ENCODE measurements around the gene CFAP74.

CFAP74 gene

DNA sequence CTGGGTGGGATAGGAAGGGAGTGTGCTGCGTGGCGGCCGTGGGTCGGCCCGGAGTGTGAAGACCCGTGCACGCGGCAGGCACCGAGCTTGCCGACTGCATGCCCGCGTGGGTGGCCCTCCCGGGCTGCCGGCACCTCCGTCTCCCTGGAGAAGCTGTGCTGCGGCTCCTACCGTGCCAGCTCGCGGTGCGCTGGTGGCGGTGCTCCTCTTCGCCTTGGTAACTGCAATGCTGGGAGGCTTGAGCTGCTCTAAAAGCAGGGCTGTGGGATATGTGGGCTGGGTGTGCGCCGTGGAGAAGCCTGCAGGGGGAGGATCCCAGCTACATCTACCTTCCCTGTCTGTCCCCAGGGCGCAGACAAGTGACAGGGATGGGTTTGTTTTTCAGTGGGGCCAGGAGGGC lies 18.0 kb upstream of the CFAP74 start:
- no peak for DNase-seq (ENCODE audit: low read depth in 2 of 2)

DNA sequence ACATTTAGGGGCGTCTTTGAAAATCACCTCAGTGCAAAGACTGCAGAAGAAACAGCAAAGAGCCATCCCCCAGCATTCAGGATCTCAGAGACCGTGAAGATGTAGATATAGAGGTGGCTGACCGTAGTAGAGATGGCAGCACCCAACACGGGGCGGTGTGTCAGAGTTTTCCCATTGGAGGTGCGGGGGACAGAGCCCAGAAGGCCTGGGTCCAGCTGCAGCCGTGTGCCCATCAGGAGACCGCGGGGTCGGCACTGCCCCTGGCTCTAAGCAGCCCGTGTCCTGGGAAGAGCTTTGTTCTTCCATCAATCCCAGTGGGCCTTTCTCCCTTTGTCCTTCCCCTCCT lies 16.7 kb upstream of the CFAP74 start:
- no peak for DNase-seq (ENCODE audit: low read depth in 2 of 2)

GRCh38 chr1:2019571-2020309 lies 16.2 kb upstream of the CFAP74 start:
- no peak for DNase-seq (ENCODE audit: low read depth in 2 of 2)

DNA sequence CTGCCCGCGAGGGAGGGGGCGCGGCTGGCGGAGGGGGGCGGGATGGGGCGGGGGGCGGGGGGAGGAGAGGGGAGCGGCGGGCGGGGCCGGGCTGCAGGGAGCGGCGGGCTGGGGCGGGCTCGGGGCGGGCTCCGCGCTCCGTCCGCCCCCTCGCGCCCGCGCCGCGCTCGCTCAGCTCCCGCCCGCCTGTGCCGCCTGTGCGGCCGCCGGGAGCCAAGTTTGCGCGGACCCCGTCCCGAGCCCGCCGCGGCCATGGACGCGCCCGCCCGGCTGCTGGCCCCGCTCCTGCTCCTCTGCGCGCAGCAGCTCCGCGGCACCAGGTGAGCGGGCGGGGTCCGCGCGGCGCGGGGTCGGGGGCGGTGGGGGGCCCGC lies 15.6 kb upstream of the CFAP74 start, which contains the start of gene GABRD:
Gene GABRD, plus strand, starts transcription at position 174 of the 372 bp plus-strand sequence. Its CDS starts 79 bp downstream, at position 253.
- DNase-seq (ENCODE audit: low read depth in 2 of 2), result no peak

DNA sequence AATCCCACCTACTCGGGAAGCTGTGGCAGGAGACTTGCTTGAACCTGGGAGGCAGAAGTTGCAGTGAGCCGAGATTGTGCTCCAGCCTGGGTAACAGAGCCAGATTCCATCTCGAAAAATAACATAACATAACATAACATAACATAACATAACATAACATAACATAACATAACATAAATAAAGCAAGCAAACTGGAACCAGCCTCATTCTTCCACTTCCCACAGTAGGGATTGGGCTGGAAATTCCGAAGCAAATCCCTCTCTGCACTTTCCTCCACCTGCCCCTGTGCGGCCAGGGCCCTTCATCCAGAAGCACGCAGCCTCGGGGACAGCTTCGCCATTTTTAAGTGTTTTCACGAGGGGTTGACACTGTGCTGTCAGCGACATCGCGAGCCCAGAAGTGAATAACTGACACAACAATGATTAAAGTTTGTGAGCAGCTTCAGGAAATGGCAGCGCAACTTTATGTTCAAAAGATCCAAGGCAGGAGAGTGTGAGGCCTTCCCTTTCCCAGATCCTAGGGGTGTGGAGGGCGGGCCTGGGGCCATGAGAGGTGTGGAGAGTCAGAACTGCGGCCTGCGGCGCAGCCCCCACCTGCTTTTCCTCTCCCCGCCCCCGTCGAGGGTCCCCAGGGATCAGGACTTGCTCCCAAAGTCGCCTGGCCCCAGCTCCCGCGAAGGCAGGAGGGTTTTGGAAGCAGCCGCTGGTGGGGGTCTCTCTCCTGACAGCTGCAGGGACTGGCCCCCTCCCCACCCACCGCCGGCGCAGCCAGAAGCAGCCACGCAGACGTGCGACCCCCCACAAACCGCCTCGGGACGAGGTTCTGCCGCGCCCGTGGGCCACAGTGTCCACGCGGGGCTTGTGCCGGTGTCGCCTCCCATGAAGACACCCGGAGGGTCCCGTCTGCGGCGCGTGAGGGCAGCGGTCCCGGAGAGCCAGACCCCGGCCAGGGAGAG lies 14.9 kb upstream of the CFAP74 start:
- no peak for DNase-seq (ENCODE audit: low read depth in 2 of 2)

DNA sequence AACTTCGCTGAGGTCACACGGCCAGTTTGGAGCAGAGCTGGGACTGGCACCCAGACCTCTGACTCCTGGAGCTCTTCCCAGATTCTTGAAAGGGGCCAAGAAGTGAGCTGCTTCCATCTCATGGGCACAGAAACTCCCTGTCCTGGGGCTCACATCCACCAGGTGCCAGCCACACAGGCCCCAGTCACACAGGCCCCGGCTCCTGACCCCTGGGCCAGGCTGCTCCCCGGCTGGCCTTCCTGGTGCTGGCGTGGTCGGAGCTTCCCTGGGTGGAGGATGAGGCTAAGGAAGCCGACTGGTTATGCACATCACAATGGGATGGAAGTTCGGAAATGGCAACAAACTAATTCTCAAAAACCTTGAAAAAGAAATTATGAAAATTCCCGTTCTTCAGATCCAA lies 12.5 kb upstream of the CFAP74 start:
- DNase-seq (ENCODE audit: low read depth in 2 of 2), result no peak

- no peak for DNase-seq (ENCODE audit: low read depth in 2 of 2)
Measured at GRCh38 chr1:2014741-2015735, 11.5 kb upstream of the CFAP74 start.

- DNase-seq (ENCODE audit: low read depth in 2 of 2), result no peak
Measured at GRCh38 chr1:2014181-2014580, 10.6 kb upstream of the CFAP74 start.

- no peak for DNase-seq (ENCODE audit: low read depth in 2 of 2)
Measured at GRCh38 chr1:2009101-2010053, 5.8 kb upstream of the CFAP74 start.

DNA sequence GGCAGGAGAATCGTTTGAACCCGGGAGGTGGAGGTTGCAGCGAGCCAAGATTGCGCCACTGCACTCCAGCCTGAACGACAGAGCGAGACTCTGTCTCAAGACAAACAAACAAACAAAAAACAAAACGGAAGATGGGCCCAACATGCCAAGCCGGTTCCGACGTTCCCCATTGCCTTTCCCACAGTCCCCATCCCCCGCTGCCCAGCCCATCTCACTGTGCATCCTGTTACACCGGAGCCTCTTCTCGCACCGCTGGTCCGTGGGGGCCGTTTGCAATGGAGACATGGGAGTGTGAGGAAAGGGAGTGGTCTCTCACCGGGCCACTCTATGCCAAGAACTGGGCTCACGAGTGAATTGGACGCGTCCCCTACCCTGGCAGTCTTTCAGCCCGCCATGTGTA lies 1.3 kb upstream of the CFAP74 start:
- DNase-seq (ENCODE audit: low read depth in 2 of 2), result no peak

DNA sequence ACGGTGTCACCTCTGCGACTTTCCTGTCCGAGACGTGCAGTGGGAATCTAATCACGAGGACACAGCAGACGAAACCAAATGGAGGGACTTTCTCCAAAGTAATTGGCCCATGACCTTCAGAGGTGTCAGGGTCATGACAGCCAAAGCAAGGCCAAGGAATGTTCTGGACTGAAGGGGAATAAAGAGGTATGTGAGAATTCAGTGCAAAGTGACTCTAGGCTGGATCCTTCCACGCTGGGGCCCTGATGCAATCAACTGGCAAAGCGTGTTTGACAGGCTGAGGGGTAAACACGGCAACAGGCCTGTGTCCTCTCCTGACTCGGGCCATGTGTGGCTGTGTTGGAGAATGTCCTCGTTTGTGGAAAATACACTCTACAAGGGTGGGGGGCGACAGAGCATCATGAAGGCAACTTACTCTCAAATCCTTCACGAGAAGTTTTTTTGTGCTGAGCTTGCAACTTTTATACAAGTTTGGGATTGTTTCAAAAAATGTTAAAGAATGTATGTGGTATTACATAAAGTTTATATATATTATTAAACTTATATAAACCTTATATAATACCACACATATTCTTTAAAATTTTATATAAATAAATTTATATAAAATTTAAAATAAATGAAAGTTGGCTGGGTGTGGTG lies 1.7 kb downstream of the CFAP74 start:
- DNase-seq (ENCODE audit: low read depth in 2 of 2), result no peak

DNA sequence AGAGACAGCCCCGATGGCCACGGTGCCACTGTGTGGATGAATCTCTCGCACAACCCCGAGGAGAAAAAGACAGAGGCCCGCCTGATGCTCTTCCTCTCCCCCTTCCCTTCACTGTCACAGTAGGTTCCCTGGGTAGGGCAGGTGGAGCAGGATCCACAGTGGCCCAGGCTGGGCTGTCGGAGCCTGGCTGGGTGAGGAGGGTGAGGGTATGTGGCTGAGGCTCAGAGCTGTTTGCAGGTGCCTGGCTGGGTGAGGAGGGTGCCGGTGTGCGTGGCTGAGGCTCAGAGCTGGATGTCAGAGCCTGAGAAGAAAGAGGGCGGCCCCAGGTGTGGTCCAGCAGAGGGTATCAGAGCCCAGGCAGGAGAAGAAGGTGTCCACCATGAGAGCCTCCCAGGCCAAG lies 2.7 kb downstream of the CFAP74 start:
- DNase-seq (ENCODE audit: low read depth in 2 of 2), result no peak

GRCh38 chr1:2000432-2000831 lies 3.2 kb downstream of the CFAP74 start:
- DNase-seq (ENCODE audit: low read depth in 2 of 2), result no peak

DNA sequence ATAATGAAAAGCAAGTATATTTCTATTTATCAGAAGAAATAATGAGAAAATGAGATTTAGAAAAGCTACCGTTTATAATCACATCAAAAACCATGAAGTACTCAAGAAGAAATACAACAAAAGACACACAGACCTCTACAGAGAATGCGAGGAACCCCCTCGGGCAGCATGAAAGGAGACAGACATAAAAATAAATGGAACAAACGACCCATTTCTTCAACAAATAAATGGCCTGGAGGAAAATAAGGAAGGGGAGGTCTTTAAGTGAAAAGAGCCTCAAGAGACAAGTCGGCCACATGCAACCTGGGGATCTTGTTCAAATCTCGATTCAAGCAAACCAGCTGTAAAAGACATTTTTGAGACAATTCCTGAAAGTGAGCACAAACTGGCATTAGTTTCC lies 6.0 kb downstream of the CFAP74 start:
- no peak for DNase-seq (ENCODE audit: low read depth in 2 of 2)

GRCh38 chr1:1996207-1996651 lies 7.4 kb downstream of the CFAP74 start:
- DNase-seq (ENCODE audit: low read depth in 2 of 2), result no peak

DNA sequence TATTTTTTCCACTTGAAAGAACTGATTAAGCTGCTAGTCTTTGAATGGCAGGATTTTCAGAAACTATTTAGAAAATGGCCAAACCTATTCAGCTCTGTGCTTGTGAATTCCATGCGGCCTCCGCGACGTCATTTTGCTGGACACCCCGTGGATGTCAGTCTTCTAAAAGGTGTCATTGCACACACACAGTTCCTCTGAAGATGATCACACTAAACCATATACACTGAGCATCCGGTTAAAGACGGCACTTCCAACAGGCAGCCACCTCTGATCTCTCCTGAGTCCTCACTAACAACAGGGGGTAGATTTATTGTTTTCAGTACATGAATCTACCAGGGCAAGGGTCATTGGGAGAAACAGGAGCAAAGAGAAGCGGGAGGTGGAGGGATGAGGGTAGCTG lies 9.1 kb downstream of the CFAP74 start:
- no peak for DNase-seq (ENCODE audit: low read depth in 2 of 2)

DNA sequence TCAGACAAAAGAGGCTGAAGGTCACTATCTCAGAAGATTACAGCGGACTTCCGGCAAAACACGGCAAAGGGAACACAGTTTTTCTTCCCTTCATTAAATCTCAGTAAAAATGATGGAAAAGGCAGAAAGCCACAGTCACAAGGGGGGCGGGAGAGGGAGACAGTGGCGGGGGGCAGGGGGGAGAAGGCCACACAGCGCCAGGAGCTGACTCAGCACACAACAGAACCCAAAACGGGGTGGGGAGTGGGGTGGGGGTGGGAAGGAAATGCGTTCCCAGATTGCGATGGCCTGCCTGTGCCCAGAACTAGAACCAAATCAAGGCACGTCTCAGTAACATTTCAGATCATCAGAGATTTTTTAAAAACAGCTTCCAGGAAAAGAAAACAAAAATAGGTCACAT lies 13.4 kb downstream of the CFAP74 start:
- DNase-seq (ENCODE audit: low read depth in 2 of 2), result no peak

- DNase-seq (ENCODE audit: low read depth in 2 of 2), result no peak
Measured at GRCh38 chr1:1989789-1990188, 13.8 kb downstream of the CFAP74 start.

GRCh38 chr1:1989102-1989542 lies 14.5 kb downstream of the CFAP74 start:
- DNase-seq (ENCODE audit: low read depth in 2 of 2), result no peak
